Upper lobe of right lung (tissue), 1 donor: ENCODE results near the gene SURF6. TPM values are rescaled to one million over a fixed set of nuclear protein-coding genes. Genes with fewer than 3 reads are reported as not detected.
"Not testable (repeated sequence)": the region's sequence is repeated elsewhere in the genome, so short reads cannot be mapped to it uniquely, and the experiment has no call there.

Experiments used
- ATAC-seq: fragments of 200-7000 bp; cut with Tn5 transposase; one replicate; pipeline ENCODE4 v1.9.1; 2020; ENCODE audit warnings: mild to moderate bottlenecking, moderate library complexity
- DNase-seq: peaks from one replicate; pipeline ENCODE4 v3.0.0-alpha.2; 2020
- H3K27ac ChIP-seq: fragments of 200-600 bp; one replicate; pipeline ENCODE4 v1.8.0; 2022
- H3K27me3 ChIP-seq: fragments of 200-600 bp; one replicate; pipeline ENCODE4 v1.8.0; 2022; ENCODE audit warnings: mild to moderate bottlenecking
- H3K36me3 ChIP-seq: fragments of 200-600 bp; one replicate; pipeline ENCODE4 v1.8.0; 2022
- H3K4me1 ChIP-seq: fragments of 200-600 bp; one replicate; pipeline ENCODE4 v1.8.0; 2022
- H3K4me3 ChIP-seq: fragments of 200-600 bp; one replicate; pipeline ENCODE4 v1.8.0; 2022; ENCODE audit warnings: mild to moderate bottlenecking
- H3K9me3 ChIP-seq: fragments of 200-600 bp; one replicate; pipeline ENCODE4 v1.8.0; 2022
- CTCF ChIP-seq: fragments of 200-600 bp; IDR thresholded peaks from one replicate; pipeline ENCODE4 v1.8.0; 2022; ENCODE audit warnings: antibody characterized with exemption
- intact Hi-C: fragments of 100-400 bp; cut with DNase I; formaldehyde crosslinking; loops from one replicate; pipeline ENCODE4 v1.11.0; 2022
- total RNA-seq: library from RNA; stranded (reverse); fragmentation: NEBNext Ultra II Directional; extraction: Animal tissue kit (Norgen Biotek cat#: 25700); gene quantifications from one replicate; pipeline ENCODE4 v1.2.1, GENCODE V29; 2021
- donor health status: DM: no; HTN: yes; CAD: no; lungs with severe emphysema.

SURF6 gene
- total RNA-seq, 1 donor from 2014 or later, result 15.9 TPM

GRCh38 chr9:133323991-133324703 lies 11.8 kb downstream of the SURF6 start:
- no peaks in the 10 kb centered on the region for H3K4me1 ChIP-seq
- H3K27ac ChIP-seq, result no peak overlapping the region
- no peaks in the 10 kb centered on the region for H3K36me3 ChIP-seq
- peak; percentile 48 for DNase-seq
- no peak overlapping the region for H3K4me3 ChIP-seq
- no peaks in the 10 kb centered on the region for H3K27me3 ChIP-seq
- TF ChIP-seq CTCF, result no peak
- no peak for ATAC-seq
- H3K9me3 ChIP-seq, result no peaks in the 10 kb centered on the region
- intact Hi-C loops, result no loop called here

- no peaks in the 10 kb centered on the region for H3K27me3 ChIP-seq
- H3K4me3 ChIP-seq, result no peak overlapping the region
- no peaks in the 10 kb centered on the region for H3K9me3 ChIP-seq
- ATAC-seq (no peak), DNase-seq (peak; percentile 52)
- no peaks in the 10 kb centered on the region for H3K4me1 ChIP-seq
- H3K27ac ChIP-seq, result no peak overlapping the region
- H3K36me3 ChIP-seq, result no peaks in the 10 kb centered on the region
- no peak for TF ChIP-seq CTCF
- intact Hi-C loops, result no loop called here
Observed at GRCh38 chr9:133323211-133323610, 12.8 kb downstream of the SURF6 start.

- no peaks in the 10 kb centered on the region for H3K36me3 ChIP-seq
- intact Hi-C loops, result no loop called here
- no peak for ATAC-seq
- no peaks in the 10 kb centered on the region for H3K27me3 ChIP-seq
- no peak overlapping the region for H3K4me3 ChIP-seq
- H3K27ac ChIP-seq, result no peak overlapping the region
- no peak for DNase-seq
- H3K4me1 ChIP-seq, result no peaks in the 10 kb centered on the region
- no peak for TF ChIP-seq CTCF
- no peaks in the 10 kb centered on the region for H3K9me3 ChIP-seq
Observed at GRCh38 chr9:133322701-133323100, 13.3 kb downstream of the SURF6 start.

GRCh38 chr9:133321411-133321935 lies 14.5 kb downstream of the SURF6 start:
- no peak overlapping the region for H3K4me3 ChIP-seq
- no peaks in the 10 kb centered on the region for H3K27me3 ChIP-seq
- DNase-seq (peak; percentile 30), ATAC-seq (no peak)
- intact Hi-C loops, result no loop called here
- no peaks in the 10 kb centered on the region for H3K9me3 ChIP-seq
- no peak overlapping the region for H3K27ac ChIP-seq
- H3K4me1 ChIP-seq, result no peaks in the 10 kb centered on the region
- no peak for TF ChIP-seq CTCF
- no peaks in the 10 kb centered on the region for H3K36me3 ChIP-seq

- Histone ChIP-seq H3K4me1 (no peaks in the 10 kb centered on the region), H3K9me3 (no peaks in the 10 kb centered on the region), H3K27ac (no peak overlapping the region), H3K4me3 (no peak overlapping the region), H3K36me3 (no peaks in the 10 kb centered on the region), H3K27me3 (no peaks in the 10 kb centered on the region)
- peak; percentile 45 for DNase-seq
- intact Hi-C loops, result no loop called here
- TF ChIP-seq CTCF, result no peak
- ATAC-seq, result no peak
Observed at GRCh38 chr9:133320421-133320881, 15.5 kb downstream of the SURF6 start.

GRCh38 chr9:133317551-133317950 lies 18.4 kb downstream of the SURF6 start:
- ATAC-seq, H3K4me1 ChIP-seq, H3K4me3 ChIP-seq, H3K27ac ChIP-seq, H3K27me3 ChIP-seq, H3K36me3 ChIP-seq, DNase-seq, intact Hi-C loops, H3K9me3 ChIP-seq: not testable (repeated sequence)
